ENCODE data around the gene PBX4. TPM values are rescaled to one million over a fixed set of nuclear protein-coding genes. Genes with fewer than 3 reads are reported as not detected.
"Not testable (repeated sequence)": the region's sequence is repeated elsewhere in the genome, so short reads cannot be mapped to it uniquely, and the experiment has no call there.

Gene PBX4, protein sequence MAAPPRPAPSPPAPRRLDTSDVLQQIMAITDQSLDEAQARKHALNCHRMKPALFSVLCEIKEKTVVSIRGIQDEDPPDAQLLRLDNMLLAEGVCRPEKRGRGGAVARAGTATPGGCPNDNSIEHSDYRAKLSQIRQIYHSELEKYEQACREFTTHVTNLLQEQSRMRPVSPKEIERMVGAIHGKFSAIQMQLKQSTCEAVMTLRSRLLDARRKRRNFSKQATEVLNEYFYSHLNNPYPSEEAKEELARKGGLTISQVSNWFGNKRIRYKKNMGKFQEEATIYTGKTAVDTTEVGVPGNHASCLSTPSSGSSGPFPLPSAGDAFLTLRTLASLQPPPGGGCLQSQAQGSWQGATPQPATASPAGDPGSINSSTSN
- total RNA-seq (ENCODE audit: unreplicated experiment) = 0.82 TPM
- long read RNA-seq, partial matches to known transcripts = 1 of 1 reads
- long read RNA-seq, other reads (novel, unspliced or antisense) = 0 of 1 reads

DNA sequence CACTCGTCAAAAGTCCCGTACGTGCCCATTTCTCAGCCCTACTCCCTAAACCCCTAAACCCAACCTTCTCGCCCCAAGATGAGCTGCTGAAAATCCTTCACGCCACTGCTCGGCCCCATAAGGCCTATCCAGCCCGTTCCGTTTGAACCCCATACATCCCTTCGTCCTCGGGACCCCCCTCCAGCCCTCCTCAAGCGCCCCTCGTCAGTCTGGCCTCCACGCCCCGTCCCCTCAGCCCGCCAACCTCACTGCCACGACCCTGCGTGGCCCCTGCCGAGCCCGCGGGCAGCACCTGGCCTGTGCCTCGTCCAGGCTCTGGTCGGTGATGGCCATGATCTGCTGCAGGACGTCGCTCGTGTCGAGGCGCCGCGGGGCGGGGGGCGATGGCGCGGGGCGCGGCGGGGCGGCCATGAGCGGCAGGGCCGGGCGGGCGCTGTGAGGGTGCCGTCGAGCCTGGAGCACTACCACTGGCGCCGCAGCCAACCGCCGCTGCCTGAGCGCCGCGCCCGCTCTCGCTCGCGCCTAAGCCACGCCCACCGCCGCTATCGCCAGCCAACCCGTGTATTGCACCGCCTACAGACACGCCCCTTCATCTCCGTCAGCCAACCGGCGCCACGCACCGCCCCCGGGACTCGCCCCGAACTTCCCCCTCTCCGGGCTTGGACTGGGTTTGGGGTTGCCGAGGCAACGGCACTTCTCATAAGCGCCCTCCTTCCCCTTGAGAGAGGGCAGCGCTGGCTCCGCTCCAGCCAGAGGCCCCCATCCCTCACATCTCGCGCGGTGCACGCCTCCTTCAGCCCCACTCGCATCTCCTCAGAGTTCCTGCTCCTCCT lies at the start of gene PBX4:
Gene PBX4 (minus strand): TSS at position 469 of the 833 bp plus-strand sequence. CDS start 58 bp downstream, at position 411.
- TF ChIP-seq, protein P1, sequence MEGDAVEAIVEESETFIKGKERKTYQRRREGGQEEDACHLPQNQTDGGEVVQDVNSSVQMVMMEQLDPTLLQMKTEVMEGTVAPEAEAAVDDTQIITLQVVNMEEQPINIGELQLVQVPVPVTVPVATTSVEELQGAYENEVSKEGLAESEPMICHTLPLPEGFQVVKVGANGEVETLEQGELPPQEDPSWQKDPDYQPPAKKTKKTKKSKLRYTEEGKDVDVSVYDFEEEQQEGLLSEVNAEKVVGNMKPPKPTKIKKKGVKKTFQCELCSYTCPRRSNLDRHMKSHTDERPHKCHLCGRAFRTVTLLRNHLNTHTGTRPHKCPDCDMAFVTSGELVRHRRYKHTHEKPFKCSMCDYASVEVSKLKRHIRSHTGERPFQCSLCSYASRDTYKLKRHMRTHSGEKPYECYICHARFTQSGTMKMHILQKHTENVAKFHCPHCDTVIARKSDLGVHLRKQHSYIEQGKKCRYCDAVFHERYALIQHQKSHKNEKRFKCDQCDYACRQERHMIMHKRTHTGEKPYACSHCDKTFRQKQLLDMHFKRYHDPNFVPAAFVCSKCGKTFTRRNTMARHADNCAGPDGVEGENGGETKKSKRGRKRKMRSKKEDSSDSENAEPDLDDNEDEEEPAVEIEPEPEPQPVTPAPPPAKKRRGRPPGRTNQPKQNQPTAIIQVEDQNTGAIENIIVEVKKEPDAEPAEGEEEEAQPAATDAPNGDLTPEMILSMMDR (IDR thresholded peaks at IDR 0.05; ENCODE audit: unreplicated experiment) = no peak
- H3K9me3 Mint-ChIP-seq (ENCODE audit: unreplicated experiment) = no peaks in the 10 kb centered on the region
- H3K36me3 Mint-ChIP-seq (ENCODE audit: low read depth, unreplicated experiment) = peaks cover 7% of the 10 kb centered on the region

DNA sequence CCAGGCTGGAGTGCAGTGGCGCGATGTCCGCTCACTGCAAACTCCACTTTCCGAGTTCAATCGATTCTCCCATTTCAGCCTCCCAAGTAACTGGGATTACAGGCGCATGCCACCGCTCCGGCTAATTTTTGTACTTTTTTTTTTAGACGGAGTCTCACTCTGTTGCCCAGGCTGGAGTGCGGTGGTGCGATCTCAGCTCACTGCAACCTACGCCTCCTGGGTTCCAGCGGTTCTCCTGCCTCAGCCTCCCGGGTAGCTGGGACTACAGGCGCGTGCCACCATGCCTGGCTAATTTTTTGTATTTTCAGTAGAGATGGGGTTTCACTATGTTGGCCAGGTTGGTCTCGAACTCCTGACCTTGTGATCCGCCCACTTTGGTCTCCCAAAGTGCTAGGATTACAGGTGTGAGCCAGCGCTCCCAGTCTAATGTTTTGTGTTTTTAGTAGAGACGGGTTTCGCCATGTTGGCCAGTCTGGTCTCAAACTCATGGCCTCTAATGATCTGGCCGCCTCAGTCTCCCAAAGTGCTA lies 47.0 kb upstream of the PBX4 start:
- H3K27me3 Mint-ChIP-seq (ENCODE audit: unreplicated experiment) = peaks cover 24% of the 10 kb centered on the region
- not testable (repeated sequence) for H3K4me3 Mint-ChIP-seq (ENCODE audit: unreplicated experiment); H3K27ac Mint-ChIP-seq (ENCODE audit: unreplicated experiment); DNase-seq (ENCODE audit: low spot score); H3K9me3 Mint-ChIP-seq (ENCODE audit: unreplicated experiment)
- peaks cover 10% of the 10 kb centered on the region for H3K36me3 Mint-ChIP-seq (ENCODE audit: low read depth, unreplicated experiment)
- peaks cover 30% of the 10 kb centered on the region for H3K4me1 Mint-ChIP-seq (ENCODE audit: unreplicated experiment)

More for the DNA sequence above, at the start of gene PBX4:
- peaks cover 2% of the 10 kb centered on the region for H3K4me1 Mint-ChIP-seq (ENCODE audit: unreplicated experiment)
- DNase-seq (ENCODE audit: low spot score) = peak; percentile 91
- peak within 1 kb of the TSS; percentile 83 for H3K4me3 Mint-ChIP-seq (ENCODE audit: unreplicated experiment)
- peak within 1 kb of the TSS; percentile 30 for H3K27ac Mint-ChIP-seq (ENCODE audit: unreplicated experiment)
- H3K27me3 Mint-ChIP-seq (ENCODE audit: unreplicated experiment) = peaks cover 24% of the 10 kb centered on the region

DNA sequence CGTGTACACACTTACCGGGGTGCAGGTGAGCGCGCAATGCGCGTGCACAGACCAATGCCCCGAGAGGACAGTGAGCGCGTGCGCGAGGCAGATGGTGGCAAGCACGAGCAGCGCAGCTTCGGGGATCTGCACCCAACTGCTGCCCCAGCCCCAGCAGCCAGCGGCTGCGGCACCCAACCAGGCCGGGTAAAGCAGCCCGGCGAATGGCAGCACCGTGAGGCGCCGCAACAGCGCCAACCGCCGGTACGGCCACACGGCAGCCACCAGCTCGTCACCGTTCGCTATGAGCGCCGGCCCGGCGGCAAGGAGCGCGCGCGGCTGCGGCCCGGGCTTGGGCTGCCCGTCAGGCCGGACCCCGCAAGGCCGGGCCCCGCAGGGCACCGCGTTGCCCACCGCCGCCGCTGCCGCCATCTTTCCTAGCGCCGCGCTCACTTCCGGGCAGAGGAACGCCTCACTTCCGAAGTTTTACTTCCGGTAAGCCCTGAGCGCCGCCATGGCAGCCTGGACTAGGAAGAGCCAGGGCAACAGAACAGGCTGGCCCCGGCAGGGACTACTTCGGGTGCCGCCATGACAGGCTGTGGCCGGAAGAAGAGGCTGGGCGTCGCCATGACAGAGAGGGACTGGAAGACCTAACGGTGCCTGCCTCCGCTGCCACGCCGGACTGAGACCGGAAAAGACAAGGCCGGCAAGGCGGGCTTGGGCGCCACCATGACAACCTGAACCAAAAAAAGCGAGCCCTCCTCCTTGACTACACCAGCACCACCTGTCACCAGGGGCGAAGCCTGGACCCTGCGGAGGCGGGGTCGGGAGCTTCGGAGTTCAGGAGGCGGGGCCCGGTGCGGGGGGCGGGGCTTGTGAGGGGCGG lies 45.0 kb upstream of the PBX4 start, which contains the start of gene ATP13A1:
Gene ATP13A1 (minus strand): TSS at position 421 of the 865 bp plus-strand sequence. CDS start 10 bp downstream, at position 411.
- DNase-seq (ENCODE audit: low spot score) = peak; percentile 87
- H3K27ac Mint-ChIP-seq (ENCODE audit: unreplicated experiment) = peak within 1 kb of the TSS; percentile 98
- H3K4me3 Mint-ChIP-seq (ENCODE audit: unreplicated experiment) = peak within 1 kb of the TSS; percentile 94

DNA sequence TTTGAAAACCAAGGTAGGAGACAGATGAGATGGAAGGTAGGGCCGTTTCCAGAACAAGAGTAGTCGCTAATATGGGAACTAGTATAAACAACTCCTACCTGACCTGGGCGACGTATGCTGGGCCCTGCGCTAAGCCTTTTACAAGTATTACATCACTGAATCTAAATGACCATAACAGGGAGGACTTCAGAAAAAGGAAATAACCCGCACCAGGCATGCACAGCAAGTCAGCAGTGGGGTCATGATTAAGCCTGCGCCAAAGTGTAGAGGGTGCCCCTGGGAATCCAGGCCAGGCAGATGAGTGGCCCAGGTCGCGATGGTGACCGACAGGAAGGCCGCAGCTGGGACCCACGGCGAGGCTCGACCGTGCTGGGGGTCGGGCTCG lies 44.4 kb upstream of the PBX4 start:
- Mint-ChIP-seq H3K27ac (ENCODE audit: unreplicated experiment) (peak overlapping the region; percentile 93), H3K4me3 (ENCODE audit: unreplicated experiment) (peak overlapping the region; percentile 94), H3K36me3 (ENCODE audit: low read depth, unreplicated experiment) (peaks cover 20% of the 10 kb centered on the region), H3K27me3 (ENCODE audit: unreplicated experiment) (peaks cover 19% of the 10 kb centered on the region), H3K4me1 (ENCODE audit: unreplicated experiment) (peaks cover 15% of the 10 kb centered on the region), H3K9me3 (ENCODE audit: unreplicated experiment) (no peaks in the 10 kb centered on the region)
- TF ChIP-seq, protein P1 (IDR thresholded peaks at IDR 0.05; ENCODE audit: unreplicated experiment) = no peak
- no peak for DNase-seq (ENCODE audit: low spot score)

More for the DNA sequence above, 45.0 kb upstream of the PBX4 start, which contains the start of gene ATP13A1:
- TF ChIP-seq, protein P1 (IDR thresholded peaks at IDR 0.05; ENCODE audit: unreplicated experiment) = no peak
- Mint-ChIP-seq H3K27me3 (ENCODE audit: unreplicated experiment) (peaks cover 19% of the 10 kb centered on the region), H3K4me1 (ENCODE audit: unreplicated experiment) (peaks cover 21% of the 10 kb centered on the region), H3K9me3 (ENCODE audit: unreplicated experiment) (no peaks in the 10 kb centered on the region), H3K36me3 (ENCODE audit: low read depth, unreplicated experiment) (peaks cover 14% of the 10 kb centered on the region)

Data from endothelial cell (in vitro differentiated cells).